Right lobe of liver (tissue), 4 donors: ENCODE measurements around the gene MOBP.

ENCODE experiments used
- POLR2A ChIP-seq: fragments of 450-650 bp; IDR thresholded peaks from one replicate; pipeline ENCODE4 v1.6.1; 2017; ENCODE audit warnings: antibody characterized with exemption, mild to moderate bottlenecking
- TF ChIP-seq, protein P1 (sequence below), 4 donors: fragments of 200-600 bp in 3 of 4; fragments of 450-650 bp in 1 of 4; IDR thresholded peaks; one replicate each; pipeline versions ENCODE4 v1.5.1 to v1.8.0; 2016 to 2022; ENCODE audit warnings: antibody characterized with exemption in 4 of 4, mild to moderate bottlenecking in 2 of 4
- donor health status: DM: no; HTN: no; CAD: no.
- donor health status: DM: no; HTN: no; CAD: no.
- donor health status: DM: no; HTN: yes; CAD: no.

DNA sequence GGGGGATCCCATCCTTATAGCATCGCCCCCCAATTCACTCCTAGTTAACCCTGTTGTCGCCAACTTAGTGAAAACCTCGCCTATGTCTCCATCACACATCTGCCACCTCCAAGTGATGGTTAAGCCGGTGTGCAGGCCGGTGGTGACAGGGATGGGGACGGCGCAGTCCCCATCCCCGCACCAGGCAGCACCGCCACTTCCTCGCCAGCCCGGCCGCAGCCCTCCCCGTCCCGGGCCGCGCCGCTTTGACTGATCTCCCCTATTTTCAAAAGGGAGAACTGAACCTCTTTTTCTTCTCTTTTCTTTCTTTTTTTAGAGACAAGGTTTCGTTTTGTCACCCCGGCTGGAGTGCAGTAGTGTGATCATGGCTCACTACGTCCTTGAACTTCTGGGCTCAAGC, 11.3 kb upstream of the MOBP start:
- TF ChIP-seq, protein P1, sequence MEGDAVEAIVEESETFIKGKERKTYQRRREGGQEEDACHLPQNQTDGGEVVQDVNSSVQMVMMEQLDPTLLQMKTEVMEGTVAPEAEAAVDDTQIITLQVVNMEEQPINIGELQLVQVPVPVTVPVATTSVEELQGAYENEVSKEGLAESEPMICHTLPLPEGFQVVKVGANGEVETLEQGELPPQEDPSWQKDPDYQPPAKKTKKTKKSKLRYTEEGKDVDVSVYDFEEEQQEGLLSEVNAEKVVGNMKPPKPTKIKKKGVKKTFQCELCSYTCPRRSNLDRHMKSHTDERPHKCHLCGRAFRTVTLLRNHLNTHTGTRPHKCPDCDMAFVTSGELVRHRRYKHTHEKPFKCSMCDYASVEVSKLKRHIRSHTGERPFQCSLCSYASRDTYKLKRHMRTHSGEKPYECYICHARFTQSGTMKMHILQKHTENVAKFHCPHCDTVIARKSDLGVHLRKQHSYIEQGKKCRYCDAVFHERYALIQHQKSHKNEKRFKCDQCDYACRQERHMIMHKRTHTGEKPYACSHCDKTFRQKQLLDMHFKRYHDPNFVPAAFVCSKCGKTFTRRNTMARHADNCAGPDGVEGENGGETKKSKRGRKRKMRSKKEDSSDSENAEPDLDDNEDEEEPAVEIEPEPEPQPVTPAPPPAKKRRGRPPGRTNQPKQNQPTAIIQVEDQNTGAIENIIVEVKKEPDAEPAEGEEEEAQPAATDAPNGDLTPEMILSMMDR (IDR thresholded peaks at IDR 0.05), result no peak
- TF ChIP-seq POLR2A, result no peak
